Measurements from ENCODE around the gene TRIM9.

DNA sequence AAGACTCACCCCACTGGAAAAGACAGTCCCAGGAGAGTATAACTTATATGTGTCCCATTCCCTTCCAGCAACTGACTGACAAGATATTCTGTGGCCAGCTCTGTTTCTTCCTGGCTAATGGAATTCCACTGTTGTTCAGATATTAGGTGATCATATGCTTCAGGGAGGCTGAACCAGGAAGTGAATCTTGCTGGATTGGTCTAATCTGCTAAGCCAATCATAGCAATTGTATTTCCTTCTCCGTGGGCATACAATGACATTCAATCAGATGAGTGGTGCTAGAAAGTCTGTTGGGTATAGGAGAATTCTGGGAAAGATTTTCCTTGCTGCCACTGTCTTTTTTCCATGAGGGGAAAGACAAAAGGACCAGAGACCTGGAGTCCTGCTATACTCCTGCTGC is 162.7 kb downstream of the TRIM9 start:
- TF ChIP-seq, protein P1, sequence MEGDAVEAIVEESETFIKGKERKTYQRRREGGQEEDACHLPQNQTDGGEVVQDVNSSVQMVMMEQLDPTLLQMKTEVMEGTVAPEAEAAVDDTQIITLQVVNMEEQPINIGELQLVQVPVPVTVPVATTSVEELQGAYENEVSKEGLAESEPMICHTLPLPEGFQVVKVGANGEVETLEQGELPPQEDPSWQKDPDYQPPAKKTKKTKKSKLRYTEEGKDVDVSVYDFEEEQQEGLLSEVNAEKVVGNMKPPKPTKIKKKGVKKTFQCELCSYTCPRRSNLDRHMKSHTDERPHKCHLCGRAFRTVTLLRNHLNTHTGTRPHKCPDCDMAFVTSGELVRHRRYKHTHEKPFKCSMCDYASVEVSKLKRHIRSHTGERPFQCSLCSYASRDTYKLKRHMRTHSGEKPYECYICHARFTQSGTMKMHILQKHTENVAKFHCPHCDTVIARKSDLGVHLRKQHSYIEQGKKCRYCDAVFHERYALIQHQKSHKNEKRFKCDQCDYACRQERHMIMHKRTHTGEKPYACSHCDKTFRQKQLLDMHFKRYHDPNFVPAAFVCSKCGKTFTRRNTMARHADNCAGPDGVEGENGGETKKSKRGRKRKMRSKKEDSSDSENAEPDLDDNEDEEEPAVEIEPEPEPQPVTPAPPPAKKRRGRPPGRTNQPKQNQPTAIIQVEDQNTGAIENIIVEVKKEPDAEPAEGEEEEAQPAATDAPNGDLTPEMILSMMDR (conservative IDR thresholded peaks at IDR 0.05), result no peak
- no peak for TF ChIP-seq ZFX (IDR thresholded peaks at IDR 0.05)
